ENCODE measurements around the gene LRRC52. TPM values are rescaled to one million over a fixed set of nuclear protein-coding genes. Genes with fewer than 3 reads are reported as not detected.

Gene LRRC52
- total RNA-seq, 2 donors from 2014 or later, result not detected

DNA sequence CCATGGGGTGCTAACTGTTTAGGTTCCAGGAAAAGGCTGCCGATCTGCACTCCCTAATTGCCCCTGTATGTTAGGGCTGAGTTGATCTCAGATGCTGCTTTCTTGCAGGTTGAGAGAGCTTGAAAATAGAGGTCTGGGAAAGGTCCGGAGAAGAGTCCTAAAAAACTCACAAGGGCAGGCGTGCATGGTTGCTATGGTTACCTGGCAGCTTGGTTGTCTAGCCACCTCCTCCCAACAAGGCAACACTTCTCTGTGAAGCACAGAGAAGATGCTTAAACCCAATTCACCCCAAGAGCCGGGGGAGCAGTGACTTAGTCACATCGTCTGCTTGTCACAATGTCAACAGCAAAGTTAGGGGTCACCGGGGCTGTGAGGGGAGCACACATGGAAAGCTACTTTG lies 31.0 kb upstream of the LRRC52 start:
- no peak for DNase-seq (ENCODE audit: low spot score)
- Histone ChIP-seq H3K9me3 (no peaks in the 10 kb centered on the region), H3K4me3 (no peak overlapping the region), H3K36me3 (no peaks in the 10 kb centered on the region), H3K4me1 (ENCODE audit: control insufficient read depth in 1 of 2, low read depth in 2 of 2) (no peaks in the 10 kb centered on the region), H3K27ac (no peak overlapping the region), H3K27me3 (replicated peaks; ENCODE audit: insufficient read depth) (no peaks in the 10 kb centered on the region)
- TF ChIP-seq CTCF (IDR thresholded peaks at IDR 0.05), result no peak
- no peak for ATAC-seq (ENCODE audit: insufficient number of reproducible peaks, low FRiP score, low read depth)

GRCh38 chr1:165516469-165516868 lies 27.3 kb upstream of the LRRC52 start:
- Histone ChIP-seq H3K36me3 (no peaks in the 10 kb centered on the region), H3K9me3 (peaks cover 2% of the 10 kb centered on the region), H3K4me3 (no peak overlapping the region), H3K4me1 (ENCODE audit: control insufficient read depth in 1 of 2, low read depth in 2 of 2) (no peaks in the 10 kb centered on the region), H3K27me3 (replicated peaks; ENCODE audit: insufficient read depth) (no peaks in the 10 kb centered on the region), H3K27ac (no peak overlapping the region)
- TF ChIP-seq CTCF (IDR thresholded peaks at IDR 0.05), result no peak
- no peak for ATAC-seq (ENCODE audit: insufficient number of reproducible peaks, low FRiP score, low read depth)
- DNase-seq (ENCODE audit: low spot score), result no peak

DNA sequence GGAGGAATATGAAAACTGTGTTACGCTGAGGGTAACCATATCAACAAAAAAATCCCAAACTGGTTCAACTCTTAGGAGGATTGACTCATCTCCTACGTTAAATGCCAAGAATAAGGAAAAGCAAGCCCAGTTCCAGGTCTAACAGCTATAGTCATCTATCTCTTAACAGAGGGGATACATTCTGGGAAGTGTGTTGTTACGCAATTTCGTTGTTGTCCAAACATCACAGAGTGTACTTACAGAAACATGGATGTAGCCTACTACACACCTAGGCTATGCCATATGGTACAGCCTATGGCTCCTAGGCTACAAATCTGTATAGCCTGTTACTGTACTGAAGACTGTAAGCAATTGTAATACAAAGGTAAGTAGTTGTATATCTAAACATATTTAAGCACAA lies 23.2 kb upstream of the LRRC52 start:
- H3K36me3 ChIP-seq, result no peaks in the 10 kb centered on the region
- H3K9me3 ChIP-seq, result peaks cover 9% of the 10 kb centered on the region
- H3K27ac ChIP-seq, result no peak overlapping the region
- H3K4me1 ChIP-seq (ENCODE audit: control insufficient read depth in 1 of 2, low read depth in 2 of 2), result no peaks in the 10 kb centered on the region
- ATAC-seq (ENCODE audit: insufficient number of reproducible peaks, low FRiP score, low read depth) (no peak), DNase-seq (ENCODE audit: low spot score) (no peak)
- no peak overlapping the region for H3K4me3 ChIP-seq
- TF ChIP-seq CTCF (IDR thresholded peaks at IDR 0.05), result no peak
- no peaks in the 10 kb centered on the region for H3K27me3 ChIP-seq (replicated peaks; ENCODE audit: insufficient read depth)

DNA sequence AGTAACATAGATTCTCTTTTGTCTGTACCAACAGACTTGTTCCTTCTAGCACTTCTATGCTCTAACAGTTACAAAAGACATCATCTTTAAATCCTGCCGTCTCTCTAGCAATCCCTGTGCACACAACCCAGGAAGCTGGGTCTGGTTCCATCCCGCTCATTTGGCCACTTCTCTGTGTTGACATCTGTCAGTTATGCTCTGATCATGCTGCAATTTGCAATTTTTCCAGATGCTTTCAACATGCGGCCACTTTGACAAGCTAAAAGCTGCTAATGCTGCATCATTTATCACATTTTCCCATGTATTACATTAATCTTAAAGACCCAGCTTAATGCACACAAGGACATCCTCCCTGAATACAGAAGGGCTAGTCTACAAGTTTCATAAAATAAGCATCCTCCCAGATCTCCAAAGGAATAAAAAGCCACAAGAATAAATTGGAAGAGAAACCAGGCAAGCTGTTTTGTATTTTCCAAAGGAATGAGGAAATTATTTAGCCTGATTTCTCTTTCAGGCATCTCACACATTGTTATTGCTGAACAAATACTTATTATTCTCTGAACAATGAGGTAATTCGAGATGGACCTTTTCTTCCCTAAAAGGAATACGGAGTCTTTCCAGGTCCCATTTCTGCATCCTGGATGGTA lies 19.0 kb upstream of the LRRC52 start:
- ATAC-seq (ENCODE audit: insufficient number of reproducible peaks, low FRiP score, low read depth) (no peak), DNase-seq (ENCODE audit: low spot score) (no peak)
- Histone ChIP-seq H3K27ac (no peak overlapping the region), H3K36me3 (no peaks in the 10 kb centered on the region), H3K4me1 (ENCODE audit: control insufficient read depth in 1 of 2, low read depth in 2 of 2) (no peaks in the 10 kb centered on the region), H3K27me3 (replicated peaks; ENCODE audit: insufficient read depth) (no peaks in the 10 kb centered on the region), H3K9me3 (peaks cover 9% of the 10 kb centered on the region), H3K4me3 (no peak overlapping the region)
- no peak for TF ChIP-seq CTCF (IDR thresholded peaks at IDR 0.05)

DNA sequence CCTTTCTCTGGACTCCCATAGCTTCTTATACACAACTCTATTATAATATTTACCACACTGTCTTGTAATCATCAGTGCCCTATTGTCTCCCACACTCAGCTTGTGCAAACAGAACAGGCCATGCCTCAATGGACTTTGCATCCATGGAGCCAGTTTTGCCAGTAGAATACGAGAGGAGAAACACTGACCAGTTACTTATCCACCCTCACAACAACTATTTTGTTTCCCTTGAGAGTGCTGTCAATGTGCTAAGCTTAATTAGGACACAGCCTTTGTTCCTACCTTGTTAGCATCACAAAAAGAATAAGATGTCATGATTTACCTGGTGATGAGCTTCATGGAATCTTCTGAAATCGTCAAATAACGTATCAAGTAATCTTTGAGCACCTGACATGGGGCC lies 18.1 kb upstream of the LRRC52 start:
- Histone ChIP-seq H3K4me1 (ENCODE audit: control insufficient read depth in 1 of 2, low read depth in 2 of 2) (no peaks in the 10 kb centered on the region), H3K36me3 (no peaks in the 10 kb centered on the region), H3K27ac (no peak overlapping the region), H3K27me3 (replicated peaks; ENCODE audit: insufficient read depth) (no peaks in the 10 kb centered on the region), H3K9me3 (peaks cover 9% of the 10 kb centered on the region), H3K4me3 (no peak overlapping the region)
- no peak for DNase-seq (ENCODE audit: low spot score)
- ATAC-seq (ENCODE audit: insufficient number of reproducible peaks, low FRiP score, low read depth), result no peak
- no peak for TF ChIP-seq CTCF (IDR thresholded peaks at IDR 0.05)
